K562 (cell line): ENCODE data around the gene ABLIM2. TPM values are rescaled to one million over a fixed set of nuclear protein-coding genes. Genes with fewer than 3 reads are reported as not detected.

Experiments
- ATAC-seq: fragments of 200-7000 bp; cut with Tn5 transposase; 3 replicates; pipeline ENCODE4 v1.9.1; 2020; ENCODE audit warnings: moderate library complexity
- BruUV-seq: library from RNA; stranded (reverse); fragments of 400-500 nt; replicated peaks from 2 replicates; lab custom pipeline; 2021; lab: Mats Ljungman, UMichigan
- CTCF ChIA-PET: fragments of 300-600 bp; formaldehyde crosslinking; extraction: SDS; loops from one replicate; lab custom pipeline; 2021; ENCODE audit warnings: low intra/inter-chr PET ratio; lab: Yijun Ruan, JAX
- POLR2A ChIA-PET: fragments of 300-600, 350-650 bp; sonication (Branson Sonifier 250); formaldehyde crosslinking; extraction: SDS; loops from one replicate; lab custom pipeline; 2021; ENCODE audit warnings: antibody characterized with exemption, inconsistent platforms; lab: Yijun Ruan, JAX
- DNase-seq, 4 experiments: peaks; one replicate each; pipeline versions ENCODE4 v3.0.0 to v3.0.0-alpha.2; 2011 to 2018; ENCODE audit warnings: low spot score in 3 of 4, mixed read lengths in 3 of 4; ENCODE audit errors: extremely low read depth in 1 of 4
- FAIRE-seq: peaks from 2 replicates; lab custom pipeline; 2011; peaks lifted over from hg19 to GRCh38; lab: Jason Lieb, UNC
- H2AFZ ChIP-seq: 2 replicates; pipeline ENCODE4 v1.6.0; 2011; ENCODE audit warnings: low read depth, low read length, control low read depth, inconsistent platforms
- H3K27ac ChIP-seq: fragments of 200-600 bp; 3 replicates; pipeline ENCODE4 v1.8.0; 2011; ENCODE audit warnings: low read depth, mild to moderate bottlenecking, control low read depth, inconsistent platforms, low read length, moderate library complexity, mixed read lengths; ENCODE audit errors: extremely low read depth
- H3K27me3 ChIP-seq, 2 experiments: fragments of 300-600 bp in 1 of 2; 2 replicates in 1 of 2; 3 replicates in 1 of 2; pipeline versions ENCODE4 v1.6.0 to v1.8.0; 2011; ENCODE audit warnings: inconsistent platforms in 2 of 2, low read length in 2 of 2, mild to moderate bottlenecking in 1 of 2, mixed read lengths in 1 of 2, moderate library complexity in 1 of 2; ENCODE audit not compliant: control insufficient read depth in 2 of 2, insufficient read depth in 2 of 2
- H3K36me3 ChIP-seq: fragments of 300-600 bp; 3 replicates; pipeline ENCODE4 v1.8.0; 2011; ENCODE audit warnings: mild to moderate bottlenecking, low read length, inconsistent platforms; ENCODE audit not compliant: control insufficient read depth, insufficient read depth
- H3K4me1 ChIP-seq, 2 experiments: fragments of 200-600 bp in 1 of 2; replicated peaks in 1 of 2; 2 replicates in 1 of 2; 3 replicates in 1 of 2; pipeline versions ENCODE4 v1.5.1 to v1.8.0; 2011; ENCODE audit warnings: inconsistent platforms in 2 of 2, low read length in 2 of 2, mild to moderate bottlenecking in 1 of 2, mixed read lengths in 1 of 2, moderate library complexity in 1 of 2; ENCODE audit not compliant: control insufficient read depth in 2 of 2, insufficient read depth in 2 of 2
- H3K4me2 ChIP-seq: 2 replicates; pipeline ENCODE4 v1.6.1; 2011; ENCODE audit warnings: low read length, control low read depth, inconsistent platforms, mixed read lengths; ENCODE audit not compliant: insufficient read depth
- H3K4me3 ChIP-seq: fragments of 200-600 bp; sonication (generic), shearing (Covaris generic); 2 replicates; pipeline ENCODE4 v1.5.1; 2016; ENCODE audit warnings: control low read depth, inconsistent platforms
- H3K79me2 ChIP-seq: fragments of 200-600 bp; 3 replicates; pipeline ENCODE4 v1.8.0; 2011; ENCODE audit warnings: low read length, inconsistent platforms; ENCODE audit not compliant: control insufficient read depth, insufficient read depth
- H3K9ac ChIP-seq, 2 experiments: 2 replicates each; pipeline versions ENCODE4 v1.6.0 to v1.6.1; 2011; ENCODE audit warnings: low read depth in 2 of 2, low read length in 2 of 2, control low read depth in 1 of 2, inconsistent platforms in 1 of 2, mild to moderate bottlenecking in 1 of 2, mixed read lengths in 1 of 2; ENCODE audit not compliant: insufficient read depth in 1 of 2
- H3K9me1 ChIP-seq: one replicate; pipeline ENCODE4 v1.6.0; 2011; ENCODE audit warnings: inconsistent platforms, mild to moderate bottlenecking, low read length, moderate library complexity; ENCODE audit not compliant: control insufficient read depth, insufficient read depth
- H3K9me3 ChIP-seq: replicated peaks from 2 replicates; pipeline ENCODE4 v1.5.1; 2011; ENCODE audit warnings: low read depth, low read length, inconsistent platforms; ENCODE audit not compliant: control insufficient read depth, insufficient read depth
- H4K20me1 ChIP-seq: replicated peaks from 2 replicates; pipeline ENCODE4 v1.6.1; 2011; ENCODE audit warnings: low read length, inconsistent platforms, mixed read lengths; ENCODE audit not compliant: control insufficient read depth, insufficient read depth
- ARHGAP35 ChIP-seq: fragments of 450-650 bp; IDR thresholded peaks from 2 replicates; pipeline ENCODE4 v1.6.1; 2018; ENCODE audit not compliant: partially characterized antibody
- ETS1 ChIP-seq: conservative IDR thresholded peaks from 2 replicates; pipeline ENCODE4 v1.6.1; 2011; ENCODE audit warnings: low read depth, mild to moderate bottlenecking, low read length; ENCODE audit not compliant: control insufficient read depth
- PKNOX1 ChIP-seq: fragments of 450-650 bp; IDR thresholded peaks from 2 replicates; pipeline ENCODE4 v1.6.1; 2016
- RAD21 ChIP-seq, 2 experiments: fragments of 250-450 bp in 1 of 2; fragments of 450-650 bp in 1 of 2; sonication (Bioruptor Pico) in 1 of 2; formaldehyde crosslinking in 1 of 2; IDR thresholded peaks in 1 of 2; conservative IDR thresholded peaks in 1 of 2; 2 replicates each; pipeline versions ENCODE4 v1.4.0 to v1.8.0; 2020 to 2022; ENCODE audit warnings: mild to moderate bottlenecking in 2 of 2, moderate library complexity in 1 of 2
- SMARCB1 ChIP-seq: IDR thresholded peaks from 2 replicates; pipeline ENCODE4 v1.6.1; 2011; ENCODE audit warnings: improper control_type of control experiment, low read depth; ENCODE audit not compliant: insufficient read length
- TEAD2 ChIP-seq: fragments of 450-650 bp; IDR thresholded peaks from 2 replicates; pipeline ENCODE4 v1.6.1; 2016; ENCODE audit warnings: missing genetic modification characterization, control low read depth, missing compliant biosample characterization
- ZNF175 ChIP-seq: fragments of 200-800 bp; sonication (Bioruptor generic); IDR thresholded peaks from 2 replicates; pipeline ENCODE4 v1.6.1; 2016; ENCODE audit warnings: low read depth, mild to moderate bottlenecking, missing genetic modification characterization, missing compliant biosample characterization
- ZNF197 ChIP-seq: fragments of 200-800 bp; sonication (Bioruptor generic); IDR thresholded peaks from 2 replicates; pipeline ENCODE4 v1.6.1; 2016; ENCODE audit warnings: low read depth, missing genetic modification characterization, missing compliant biosample characterization
- ZNF263 ChIP-seq: sonication (generic); formaldehyde crosslinking; IDR thresholded peaks from 2 replicates; pipeline ENCODE4 v1.8.0; 2022; ENCODE audit warnings: mild to moderate bottlenecking, missing genetic modification reagents, borderline replicate concordance
- WGBS: fragments of 100-300 bp; shearing (Covaris generic); methylation state at CpG from one replicate; pipeline ENCODE4 v1.1.6; 2016; ENCODE audit warnings: low coverage, mixed read lengths; ENCODE audit not compliant: insufficient coverage; ENCODE audit errors: missing lambda C conversion rate; 5-methylcytosine and 5-hydroxymethylcytosine counted together
- in situ Hi-C: fragments of 300-500 bp; cut with MboI; formaldehyde crosslinking; loops from 4 replicates; pipeline ENCODE4 v1.15.0; 2018; ENCODE audit warnings: inconsistent platforms, mixed read lengths
- intact Hi-C: fragments of 100-400 bp; cut with micrococcal nuclease; formaldehyde crosslinking; loops from 2 replicates; pipeline ENCODE4 v1.14.2; 2022
- polyA plus RNA-seq, 8 experiments: library from polyadenylated mRNA; depleted of rRNA in 4 of 8; stranded (reverse) in 5 of 8; unstranded in 3 of 8; fragments of >200 nt; fragmentation: Nextera tagmentation in 2 of 8; fragmentation: Illumina TruSeq in 1 of 8; extraction: Ambion mirVana in 2 of 8; extraction: Trizol in 1 of 8; gene quantifications; 2 replicates each; pipeline versions ENCODE4 v1.2.1 to v1.2.3, GENCODE V29; 2011 to 2014; ENCODE audit warnings: inconsistent platforms in 1 of 8, missing spikeins in 1 of 8
- total RNA-seq, 7 experiments: library from RNA; depleted of rRNA in 6 of 7; stranded (reverse); fragments of >200 nt in 6 of 7; fragmentation: Illumina TruSeq in 2 of 7; extraction: Trizol in 2 of 7; gene quantifications; 2 replicates each; pipeline versions ENCODE4 v1.2.1 to v1.2.3, GENCODE V29; 2011 to 2021; ENCODE audit warnings: low replicate concordance in 1 of 7

ABLIM2 gene
- total and polyA plus RNA-seq, 9 of the 15 experiments (the other 6 are each of a cell fraction or from before 2014, with no cell fraction given) = not detected

- Histone ChIP-seq H2AFZ (no peak overlapping the region), H3K9me3 (no peaks in the 10 kb centered on the region), H3K79me2 (no peaks in the 10 kb centered on the region), H3K4me1 (no peaks in the 10 kb centered on the region)
- DNase-seq (no peak), ATAC-seq (no peak)
- ChIA-PET CTCF (interaction anchor here (0.7 kb wide), 1 partner anchor 125 kb away, joined by 5 read pairs; no protein-coding TSS in a partner anchor), POLR2A (interaction anchor here (0.6 to 0.8 kb wide), 3 partner anchors 30 to 52 kb away, joined by 3 read pairs; no protein-coding TSS in a partner anchor)
- intact Hi-C loops = no loop called here
- TF ChIP-seq SMARCB1 (no peak), ZNF175 (no peak), ETS1 (no peak), TEAD2 (tag) (no peak), PKNOX1 (no peak), RAD21 (CRISPR knock-in tag; conservative IDR thresholded peaks at IDR 0.05 in 1 of 2, IDR thresholded peaks at IDR 0.05 in 1 of 2) (0 out of 4 replicates have a peak, but pooled peaks of 1 of the 2 experiments have one; percentile 11), ZNF197 (CRISPR knock-in tag) (no peak), ZNF263 (CRISPR knock-in tag) (peak; percentile 71), ARHGAP35 (no peak)
- TF ChIP-seq, all 486 proteins: peak for 2
- Histone ChIP-seq H3K4me2 (no peak overlapping the region), H4K20me1 (no peaks in the 10 kb centered on the region), H3K36me3 (no peaks in the 10 kb centered on the region), H3K9ac (no peak overlapping the region), H3K27ac (no peak overlapping the region), H3K27me3 (peaks cover 8 to 47% of the 10 kb centered on the region in 2 experiments; a peak in 4 of 5 replicates), H3K4me3 (no peak overlapping the region), H3K9me1 (no peaks in the 10 kb centered on the region)
- 1% methylated on average over 7 of the region's 7 CpGs for WGBS
- in situ Hi-C loops = no loop called here
- BruUV-seq = no TSS peak
- no peak for FAIRE-seq
Measured at GRCh38 chr4:7929118-7929951, 229.3 kb downstream of the ABLIM2 start.
